Endothelial cell of umbilical vein (primary cell): ENCODE data around the gene EPHA4.

ENCODE experiments used
- CTCF ChIP-seq, 2 donors: IDR thresholded peaks; 1 replicate in 1 of 2; 2 replicates in 1 of 2; pipeline ENCODE4 v1.5.1; 2011; ENCODE audit warnings: low read length in 2 of 2, mild to moderate bottlenecking in 2 of 2, moderate library complexity in 2 of 2, control low read depth in 1 of 2, inconsistent platforms in 1 of 2, low read depth in 1 of 2; ENCODE audit not compliant: insufficient read depth in 1 of 2; ENCODE audit errors: extremely low read depth in 1 of 2
- EZH2 ChIP-seq: IDR thresholded peaks from 2 replicates; pipeline ENCODE4 v1.6.1; 2012; ENCODE audit warnings: borderline replicate concordance, low read depth, mild to moderate bottlenecking, moderate library complexity, low read length, inconsistent platforms; ENCODE audit not compliant: severe bottlenecking
- MAX ChIP-seq: IDR thresholded peaks from 2 replicates; pipeline ENCODE4 v1.6.1; 2011; ENCODE audit not compliant: insufficient read depth, insufficient read length
- MYC ChIP-seq: IDR thresholded peaks from one replicate; pipeline ENCODE4 v1.6.1; 2011; ENCODE audit warnings: mild to moderate bottlenecking, low read depth, low read length
- POLR2A ChIP-seq: IDR thresholded peaks from 2 replicates; pipeline ENCODE4 v1.6.1; 2012; ENCODE audit warnings: low read depth, mild to moderate bottlenecking, control low read depth, low read length
- POLR2AphosphoS5 ChIP-seq: IDR thresholded peaks from 2 replicates; pipeline ENCODE4 v1.6.1; 2012; ENCODE audit warnings: low read depth, mild to moderate bottlenecking, control low read depth, low read length, moderate library complexity; ENCODE audit not compliant: insufficient read depth

GRCh38 chr2:221590861-221591365 is 18.8 kb upstream of the EPHA4 start:
- no peak for TF ChIP-seq CTCF (IDR thresholded peaks at IDR 0.05; ENCODE audit: extremely low read depth in 1 of 2, insufficient read depth in 1 of 2, low read depth in 1 of 2, low read length in 2 of 2)
- TF ChIP-seq POLR2A = no peak
- TF ChIP-seq EZH2 = no peak
- no peak for TF ChIP-seq POLR2AphosphoS5
- no peak for TF ChIP-seq MYC
- no peak for TF ChIP-seq MAX
